Hematopoietic multipotent progenitor cell treated with erythropoietin and hydrocortisone succinate and interleukin-3 and kit ligand, for 17 days (in vitro differentiated cells): ENCODE data around the gene MYO15A.

Source experiments
- DNase-seq: peaks from one replicate; pipeline ENCODE4 v3.0.0-alpha.2; 2015; ENCODE audit warnings: low spot score

Gene MYO15A

GRCh38 chr17:18108401-18109312, at the start of gene MYO15A:
TSS of gene MYO15A (plus strand) at chr17:18108756. CDS start at chr17:18118801, 10,045 bp downstream.
- DNase-seq: no peak

- DNase-seq: no peak
These were observed 49.3 kb upstream of the MYO15A start for GRCh38 chr17:18059283-18059682.

- no peak for DNase-seq
These were observed 44.5 kb upstream of the MYO15A start for GRCh38 chr17:18064053-18064452.

- DNase-seq: no peak
These were observed 43.0 kb upstream of the MYO15A start for GRCh38 chr17:18065546-18065945.

- DNase-seq: no peak
These were observed 41.7 kb upstream of the MYO15A start for GRCh38 chr17:18066866-18067265.

- no peak for DNase-seq
These were observed 39.5 kb upstream of the MYO15A start for GRCh38 chr17:18069101-18069500.

- no peak for DNase-seq
These were observed 37.7 kb upstream of the MYO15A start for GRCh38 chr17:18070861-18071340.

GRCh38 chr17:18071751-18072150, 36.8 kb upstream of the MYO15A start:
- DNase-seq: no peak

- DNase-seq: no peak
These were observed 33.8 kb upstream of the MYO15A start for GRCh38 chr17:18074566-18075272.

- DNase-seq: no peak
These were observed 31.6 kb upstream of the MYO15A start for GRCh38 chr17:18076936-18077335.

- no peak for DNase-seq
These were observed 29.0 kb upstream of the MYO15A start for GRCh38 chr17:18079543-18079942.

GRCh38 chr17:18084256-18084655, 24.3 kb upstream of the MYO15A start:
- DNase-seq: no peak

- DNase-seq: peak; percentile 91
These were observed 20.7 kb upstream of the MYO15A start, which contains the start of gene DRG2 for GRCh38 chr17:18087610-18088491. TSS of gene DRG2 (plus strand) at chr17:18087948. CDS start at chr17:18088024, 76 bp downstream.

- DNase-seq: no peak
These were observed 18.9 kb upstream of the MYO15A start for GRCh38 chr17:18089613-18090012.

- peak; percentile 93 for DNase-seq
These were observed 14.7 kb upstream of the MYO15A start for GRCh38 chr17:18093616-18094408.

- DNase-seq: no peak
These were observed 14.1 kb upstream of the MYO15A start for GRCh38 chr17:18094409-18094807.

GRCh38 chr17:18099516-18099915, 9.0 kb upstream of the MYO15A start:
- no peak for DNase-seq

- DNase-seq: no peak
These were observed 7.9 kb upstream of the MYO15A start for GRCh38 chr17:18100616-18101015.

- no peak for DNase-seq
These were observed 6.7 kb upstream of the MYO15A start for GRCh38 chr17:18101828-18102227.

GRCh38 chr17:18102640-18103039, 5.9 kb upstream of the MYO15A start:
- no peak for DNase-seq

- DNase-seq: no peak
These were observed 3.5 kb upstream of the MYO15A start for GRCh38 chr17:18105027-18105426.
